Osteocyte (in vitro differentiated cells): ENCODE measurements around the gene CDC42EP5. TPM values are rescaled to one million over a fixed set of nuclear protein-coding genes. Genes with fewer than 3 reads are reported as not detected.

Experiments
- DNase-seq: peaks from one replicate; pipeline ENCODE4 v3.0.0; 2021; ENCODE audit warnings: mixed read lengths; ENCODE audit not compliant: unreplicated experiment; ENCODE audit errors: extremely low spot score
- H3K27ac Mint-ChIP-seq: one replicate; pipeline ENCODE4 v1.8.0; 2021; ENCODE audit warnings: mild to moderate bottlenecking, mixed read lengths; ENCODE audit not compliant: unreplicated experiment
- H3K27me3 Mint-ChIP-seq: one replicate; pipeline ENCODE4 v1.8.0; 2021; ENCODE audit warnings: mixed read lengths; ENCODE audit not compliant: unreplicated experiment
- H3K36me3 Mint-ChIP-seq: one replicate; pipeline ENCODE4 v1.8.0; 2021; ENCODE audit warnings: mixed read lengths; ENCODE audit not compliant: unreplicated experiment
- H3K4me1 Mint-ChIP-seq: one replicate; pipeline ENCODE4 v1.8.0; 2021; ENCODE audit warnings: mixed read lengths; ENCODE audit not compliant: unreplicated experiment
- H3K4me3 Mint-ChIP-seq: one replicate; pipeline ENCODE4 v1.8.0; 2021; ENCODE audit warnings: mild to moderate bottlenecking, moderate library complexity, mixed read lengths; ENCODE audit not compliant: unreplicated experiment
- H3K9me3 Mint-ChIP-seq: one replicate; pipeline ENCODE4 v1.8.0; 2021; ENCODE audit warnings: mixed read lengths; ENCODE audit not compliant: unreplicated experiment
- total RNA-seq: library from RNA; stranded (reverse); gene quantifications from 2 replicates; pipeline ENCODE4 v1.2.1, GENCODE V29; 2021
- TF ChIP-seq, protein P1 (sequence below): fragments of 200-600 bp; sonication (generic); IDR thresholded peaks from 2 replicates; pipeline ENCODE4 v1.5.0; 2021; ENCODE audit warnings: antibody characterized with exemption, mild to moderate bottlenecking, moderate library complexity

Gene CDC42EP5
- total RNA-seq, 1 donor from 2014 or later = 85.4 TPM

DNA sequence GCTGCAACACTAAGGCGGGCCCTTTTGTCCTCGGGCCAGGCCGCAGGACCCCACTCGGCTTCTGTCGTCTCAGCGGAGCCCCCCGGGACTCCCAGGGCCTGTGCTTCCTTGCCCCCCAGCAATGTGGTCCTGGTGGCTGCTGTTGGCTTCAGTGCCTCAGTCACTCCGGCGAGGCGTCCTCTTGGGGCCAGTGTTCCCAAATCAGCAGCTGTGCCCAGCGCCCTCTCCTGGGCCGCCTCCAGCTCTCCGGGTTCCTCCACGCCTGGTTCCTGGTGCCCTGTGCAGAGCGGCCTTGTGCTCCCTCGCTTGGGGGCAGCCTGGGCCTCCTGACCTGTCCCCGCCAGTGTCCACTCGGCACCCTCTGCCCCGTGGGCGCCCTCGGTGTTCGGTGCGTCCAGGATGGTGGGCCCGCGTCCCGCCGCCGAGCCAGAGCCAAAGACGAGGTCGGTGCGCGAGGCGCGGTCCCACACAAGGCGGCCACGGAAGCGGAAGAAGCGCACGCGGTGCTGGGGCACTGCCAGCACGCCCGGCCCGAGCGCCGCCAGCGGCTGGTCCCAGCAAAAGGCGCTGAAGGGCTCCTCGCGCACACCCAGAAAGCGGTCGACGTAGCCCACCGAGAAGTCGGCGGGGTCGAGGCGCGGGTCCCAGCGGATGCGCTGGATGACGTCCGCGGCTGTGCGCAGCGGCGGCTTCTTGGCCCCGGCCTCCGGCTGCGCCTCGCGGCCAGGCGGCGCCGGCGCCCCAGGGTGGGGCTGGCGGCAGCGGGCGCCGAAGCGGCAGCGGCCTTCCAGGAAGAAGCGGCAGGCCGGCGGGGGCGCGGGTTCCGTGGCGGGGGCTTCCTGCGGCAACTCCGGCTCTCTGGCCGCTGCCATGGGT is 10.2 kb downstream of the CDC42EP5 start:
- TF ChIP-seq, protein P1, sequence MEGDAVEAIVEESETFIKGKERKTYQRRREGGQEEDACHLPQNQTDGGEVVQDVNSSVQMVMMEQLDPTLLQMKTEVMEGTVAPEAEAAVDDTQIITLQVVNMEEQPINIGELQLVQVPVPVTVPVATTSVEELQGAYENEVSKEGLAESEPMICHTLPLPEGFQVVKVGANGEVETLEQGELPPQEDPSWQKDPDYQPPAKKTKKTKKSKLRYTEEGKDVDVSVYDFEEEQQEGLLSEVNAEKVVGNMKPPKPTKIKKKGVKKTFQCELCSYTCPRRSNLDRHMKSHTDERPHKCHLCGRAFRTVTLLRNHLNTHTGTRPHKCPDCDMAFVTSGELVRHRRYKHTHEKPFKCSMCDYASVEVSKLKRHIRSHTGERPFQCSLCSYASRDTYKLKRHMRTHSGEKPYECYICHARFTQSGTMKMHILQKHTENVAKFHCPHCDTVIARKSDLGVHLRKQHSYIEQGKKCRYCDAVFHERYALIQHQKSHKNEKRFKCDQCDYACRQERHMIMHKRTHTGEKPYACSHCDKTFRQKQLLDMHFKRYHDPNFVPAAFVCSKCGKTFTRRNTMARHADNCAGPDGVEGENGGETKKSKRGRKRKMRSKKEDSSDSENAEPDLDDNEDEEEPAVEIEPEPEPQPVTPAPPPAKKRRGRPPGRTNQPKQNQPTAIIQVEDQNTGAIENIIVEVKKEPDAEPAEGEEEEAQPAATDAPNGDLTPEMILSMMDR = peak; percentile 42
- no peak for DNase-seq
- Mint-ChIP-seq H3K4me3 (peak overlapping the region; percentile 82), H3K4me1 (peaks cover 33% of the 10 kb centered on the region), H3K36me3 (peaks cover 23% of the 10 kb centered on the region), H3K27me3 (no peaks in the 10 kb centered on the region), H3K27ac (peak overlapping the region; percentile 60), H3K9me3 (no peaks in the 10 kb centered on the region)

DNA sequence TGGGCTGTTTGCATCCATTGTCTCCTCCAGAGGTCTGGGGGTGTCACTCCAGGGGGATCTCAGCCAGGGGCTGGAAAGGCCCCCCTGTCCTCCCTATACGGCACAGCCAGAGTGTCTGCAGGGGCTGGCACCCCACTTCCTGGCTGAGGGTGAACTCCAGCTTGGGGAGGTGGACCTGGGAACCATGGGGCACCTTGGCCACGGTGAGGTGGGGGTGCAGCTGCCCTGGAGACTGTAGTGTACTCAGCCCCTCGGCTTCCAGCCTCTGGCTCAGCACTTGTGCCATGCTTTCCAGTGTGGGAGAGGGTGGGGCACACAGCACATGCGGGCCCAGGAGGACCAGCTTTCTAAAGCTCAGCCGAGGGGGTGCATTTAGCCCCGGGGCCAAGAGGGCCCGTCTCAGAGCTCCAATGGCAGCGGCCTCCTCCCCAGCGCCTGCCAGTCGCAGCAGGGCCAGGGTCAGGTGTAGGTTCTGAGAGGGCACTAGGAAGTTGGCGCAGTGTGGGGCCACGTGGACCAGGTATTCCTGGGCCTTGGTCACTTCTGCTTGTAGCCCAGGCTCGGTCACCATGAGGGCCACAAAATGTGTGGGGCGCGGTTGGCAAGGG is 10.9 kb downstream of the CDC42EP5 start:
- Mint-ChIP-seq H3K27ac (peak overlapping the region; percentile 65), H3K4me3 (peak overlapping the region; percentile 73)
- TF ChIP-seq, protein P1 = no peak

DNA sequence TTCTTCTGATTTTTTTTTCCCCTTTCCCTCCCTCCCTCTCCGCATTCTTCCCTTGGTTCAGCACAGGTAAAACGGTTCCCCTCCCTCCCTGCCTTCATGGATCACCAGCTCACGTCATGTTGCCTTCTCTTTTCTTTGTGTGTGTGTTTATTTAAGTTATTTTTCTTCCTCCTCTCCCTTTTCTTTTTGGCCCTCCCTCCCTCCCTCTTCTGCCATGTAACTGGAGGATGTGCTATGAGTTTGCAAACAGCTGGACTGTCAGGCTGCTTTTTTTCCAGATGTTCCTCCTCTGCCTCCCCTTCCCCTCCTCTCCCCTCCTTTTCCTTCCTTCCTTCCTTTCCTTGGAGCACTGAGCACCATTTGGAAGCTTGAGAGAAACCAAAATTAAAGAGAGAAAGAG is 11.5 kb downstream of the CDC42EP5 start:
- Mint-ChIP-seq H3K4me1 (peaks cover 33% of the 10 kb centered on the region), H3K36me3 (peaks cover 25% of the 10 kb centered on the region), H3K27ac (peak overlapping the region; percentile 65), H3K9me3 (no peaks in the 10 kb centered on the region), H3K4me3 (peak overlapping the region; percentile 73), H3K27me3 (no peaks in the 10 kb centered on the region)
- DNase-seq = no peak
- TF ChIP-seq, protein P1 = no peak

More for the DNA sequence above, 10.9 kb downstream of the CDC42EP5 start:
- no peak for DNase-seq
- Mint-ChIP-seq H3K4me1 (peaks cover 33% of the 10 kb centered on the region), H3K27me3 (no peaks in the 10 kb centered on the region), H3K36me3 (peaks cover 25% of the 10 kb centered on the region), H3K9me3 (no peaks in the 10 kb centered on the region)

DNA sequence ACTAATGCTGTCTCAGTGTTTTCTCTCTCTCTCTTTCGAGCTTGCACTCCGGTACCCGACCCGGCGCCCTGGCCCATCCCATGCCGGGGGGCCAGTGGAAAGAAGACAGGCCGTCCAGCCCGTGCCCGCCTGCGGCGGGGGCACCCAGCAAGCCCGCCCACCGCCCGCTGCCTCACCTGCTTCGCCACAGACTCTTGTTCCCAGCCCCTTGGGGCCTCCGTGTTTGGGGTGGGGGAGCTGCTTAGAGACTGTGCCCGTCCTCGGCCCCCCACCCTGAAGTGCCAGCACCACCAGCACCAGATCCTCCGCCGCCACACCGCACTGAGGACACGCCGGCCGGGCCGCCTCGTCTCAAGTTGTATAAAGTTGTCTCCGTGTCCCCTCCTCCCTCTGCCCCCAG is 11.9 kb downstream of the CDC42EP5 start:
- Mint-ChIP-seq H3K27me3 (no peaks in the 10 kb centered on the region), H3K27ac (peak overlapping the region; percentile 65), H3K9me3 (no peaks in the 10 kb centered on the region), H3K4me3 (peak overlapping the region; percentile 35), H3K36me3 (peaks cover 24% of the 10 kb centered on the region), H3K4me1 (peaks cover 33% of the 10 kb centered on the region)
- TF ChIP-seq, protein P1 = no peak
- no peak for DNase-seq
